ENCODE results near the gene ZNF217.
"Not testable (repeated sequence)": the region's sequence is repeated elsewhere in the genome, so short reads cannot be mapped to it uniquely, and the experiment has no call there.

The ZNF217 gene

GRCh38 chr20:53584550-53584913, 9.1 kb downstream of the ZNF217 start:
- H3K27me3 ChIP-seq (replicated peaks); H3K27ac ChIP-seq; DNase-seq; H3K4me3 ChIP-seq (ENCODE audit: low read depth, low read length): not testable (repeated sequence)
- peaks cover 25% of the 10 kb centered on the region for H3K36me3 ChIP-seq (replicated peaks)
- in situ Hi-C loops (cut with HindIII; ENCODE audit: low pct_ligation_motif_present, low sequenced_read_pairs), result loop anchor here (25.0 kb wide), 1 partner anchor 303 kb away; no protein-coding TSS in a partner anchor

GRCh38 chr20:53583660-53584549, 9.7 kb downstream of the ZNF217 start:
- in situ Hi-C loops (cut with HindIII; ENCODE audit: low pct_ligation_motif_present, low sequenced_read_pairs), result loop anchor here (25.0 kb wide), 1 partner anchor 303 kb away; no protein-coding TSS in a partner anchor
- not testable (repeated sequence) for H3K27me3 ChIP-seq (replicated peaks); DNase-seq; H3K4me3 ChIP-seq (ENCODE audit: low read depth, low read length)
- peak overlapping the region; percentile 82 for H3K27ac ChIP-seq
- peaks cover 25% of the 10 kb centered on the region for H3K36me3 ChIP-seq (replicated peaks)

DNA sequence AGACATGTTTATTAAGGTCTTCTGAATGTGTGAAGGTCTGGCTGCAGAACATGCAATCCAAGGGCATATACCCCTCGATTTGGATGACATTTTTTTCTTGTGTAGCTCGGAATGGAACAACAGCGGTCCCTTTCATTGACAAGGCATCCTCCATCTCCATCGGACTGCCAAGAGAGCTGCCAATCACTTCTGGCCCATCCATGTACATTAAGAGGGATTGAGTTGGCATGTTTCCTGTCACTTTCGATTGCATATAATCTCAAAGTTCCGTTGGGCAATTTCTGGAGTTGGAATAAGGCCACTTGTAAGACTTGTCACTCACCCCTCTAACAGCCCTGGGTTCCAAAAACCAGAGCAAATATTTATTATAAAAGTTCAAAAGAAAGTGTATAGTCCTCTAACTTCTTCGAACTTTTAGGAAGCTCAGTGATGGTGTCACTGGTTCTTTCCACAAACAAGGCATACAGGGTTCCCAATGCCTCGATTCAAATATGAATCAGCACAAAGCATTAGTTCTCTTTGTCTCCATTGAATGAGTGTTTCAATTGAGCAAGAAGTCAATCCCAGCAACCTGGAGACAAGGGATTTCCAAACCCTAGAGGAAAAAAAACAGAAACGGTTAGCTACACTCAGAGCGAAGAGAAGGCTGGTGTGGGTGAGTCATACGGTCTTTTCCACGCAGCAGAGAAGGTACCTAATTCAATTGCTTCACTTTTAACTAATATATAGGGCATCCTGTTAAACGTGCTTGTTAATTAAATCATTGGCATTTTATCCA, 10.9 kb downstream of the ZNF217 start:
- Histone ChIP-seq H3K4me3 (ENCODE audit: low read depth, low read length) (no peak overlapping the region), H3K27me3 (replicated peaks) (no peaks in the 10 kb centered on the region), H3K36me3 (replicated peaks) (peaks cover 26% of the 10 kb centered on the region), H3K27ac (peak overlapping the region; percentile 82)
- in situ Hi-C loops (cut with HindIII; ENCODE audit: low pct_ligation_motif_present, low sequenced_read_pairs), result loop anchor here (25.0 kb wide), 1 partner anchor 305 kb away; no protein-coding TSS in a partner anchor
- TF ChIP-seq, protein P1, sequence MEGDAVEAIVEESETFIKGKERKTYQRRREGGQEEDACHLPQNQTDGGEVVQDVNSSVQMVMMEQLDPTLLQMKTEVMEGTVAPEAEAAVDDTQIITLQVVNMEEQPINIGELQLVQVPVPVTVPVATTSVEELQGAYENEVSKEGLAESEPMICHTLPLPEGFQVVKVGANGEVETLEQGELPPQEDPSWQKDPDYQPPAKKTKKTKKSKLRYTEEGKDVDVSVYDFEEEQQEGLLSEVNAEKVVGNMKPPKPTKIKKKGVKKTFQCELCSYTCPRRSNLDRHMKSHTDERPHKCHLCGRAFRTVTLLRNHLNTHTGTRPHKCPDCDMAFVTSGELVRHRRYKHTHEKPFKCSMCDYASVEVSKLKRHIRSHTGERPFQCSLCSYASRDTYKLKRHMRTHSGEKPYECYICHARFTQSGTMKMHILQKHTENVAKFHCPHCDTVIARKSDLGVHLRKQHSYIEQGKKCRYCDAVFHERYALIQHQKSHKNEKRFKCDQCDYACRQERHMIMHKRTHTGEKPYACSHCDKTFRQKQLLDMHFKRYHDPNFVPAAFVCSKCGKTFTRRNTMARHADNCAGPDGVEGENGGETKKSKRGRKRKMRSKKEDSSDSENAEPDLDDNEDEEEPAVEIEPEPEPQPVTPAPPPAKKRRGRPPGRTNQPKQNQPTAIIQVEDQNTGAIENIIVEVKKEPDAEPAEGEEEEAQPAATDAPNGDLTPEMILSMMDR (IDR thresholded peaks at IDR 0.05; ENCODE audit: low read depth, low read length, missing control alignments), result no peak
- peak; percentile 83 for DNase-seq

DNA sequence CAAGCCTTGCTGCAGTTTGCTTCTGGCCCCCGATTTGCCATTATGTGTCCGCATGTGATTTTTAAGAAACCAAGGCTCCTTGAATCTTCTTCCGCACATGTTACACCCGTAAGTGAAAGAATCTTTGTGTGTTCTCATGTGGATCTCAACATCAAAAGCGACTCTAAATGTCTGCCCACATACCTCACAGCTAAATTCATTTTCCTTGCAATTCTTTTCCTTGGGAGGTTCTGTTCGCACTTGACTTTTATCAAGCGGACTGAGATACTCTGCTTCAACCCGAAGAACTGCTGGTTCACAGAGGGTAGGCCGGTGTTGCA, 11.4 kb downstream of the ZNF217 start:
- in situ Hi-C loops (cut with HindIII; ENCODE audit: low pct_ligation_motif_present, low sequenced_read_pairs), result loop anchor here (25.0 kb wide), 1 partner anchor 305 kb away; no protein-coding TSS in a partner anchor
- Histone ChIP-seq H3K4me3 (ENCODE audit: low read depth, low read length) (no peak overlapping the region), H3K27ac (peak overlapping the region; percentile 82), H3K27me3 (replicated peaks) (no peaks in the 10 kb centered on the region), H3K36me3 (replicated peaks) (peaks cover 30% of the 10 kb centered on the region)
- TF ChIP-seq, protein P1 (IDR thresholded peaks at IDR 0.05; ENCODE audit: low read depth, low read length, missing control alignments), result no peak
- DNase-seq, result no peak

GRCh38 chr20:53581444-53582250, 12.0 kb downstream of the ZNF217 start:
- Histone ChIP-seq H3K4me3 (ENCODE audit: low read depth, low read length) (no peak overlapping the region), H3K36me3 (replicated peaks) (peaks cover 35% of the 10 kb centered on the region), H3K27me3 (replicated peaks) (no peaks in the 10 kb centered on the region), H3K27ac (no peak overlapping the region)
- in situ Hi-C loops (cut with HindIII; ENCODE audit: low pct_ligation_motif_present, low sequenced_read_pairs), result loop anchor here (25.0 kb wide), 1 partner anchor 306 kb away; no protein-coding TSS in a partner anchor
- DNase-seq, result no peak
- TF ChIP-seq, protein P1 (IDR thresholded peaks at IDR 0.05; ENCODE audit: low read depth, low read length, missing control alignments), result no peak

DNA sequence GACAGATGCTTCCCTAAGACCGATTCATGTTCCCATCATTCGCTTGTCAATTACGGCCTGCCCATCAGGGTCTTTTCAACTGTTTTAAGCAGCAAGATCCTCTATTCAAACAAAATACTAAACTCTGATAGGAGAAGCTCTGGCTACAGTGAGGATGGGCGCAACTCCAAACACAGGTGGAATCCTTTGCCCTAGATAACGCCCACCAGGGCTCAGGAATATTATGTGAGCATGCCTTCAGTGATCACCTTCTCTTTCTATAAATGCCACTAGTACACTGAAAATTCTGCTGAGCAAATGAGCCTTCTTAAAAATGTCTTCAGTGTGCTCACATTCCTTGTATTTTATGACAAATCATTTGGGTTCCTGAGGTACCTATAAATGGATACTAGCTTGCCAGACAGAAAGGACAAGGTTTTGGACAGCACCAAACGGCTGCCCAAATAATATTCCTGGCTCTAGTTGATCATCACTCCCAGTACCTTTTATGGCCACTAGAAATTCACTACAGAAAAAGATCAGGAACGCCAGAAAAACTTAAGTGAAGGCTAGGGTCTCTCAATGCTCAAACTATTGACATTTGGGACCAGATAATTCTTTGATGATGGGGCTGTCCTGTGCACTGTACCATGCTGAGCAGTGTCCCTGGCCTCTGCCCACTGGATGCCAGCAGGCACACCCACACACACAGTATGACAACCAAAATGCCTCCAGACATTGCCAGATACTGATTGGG, 13.1 kb downstream of the ZNF217 start:
- H3K4me3 ChIP-seq (ENCODE audit: low read depth, low read length), result no peak overlapping the region

More for the DNA sequence above, 13.1 kb downstream of the ZNF217 start:
- Histone ChIP-seq H3K27ac (no peak overlapping the region), H3K27me3 (replicated peaks) (no peaks in the 10 kb centered on the region), H3K36me3 (replicated peaks) (peaks cover 46% of the 10 kb centered on the region)
- TF ChIP-seq, protein P1 (IDR thresholded peaks at IDR 0.05; ENCODE audit: low read depth, low read length, missing control alignments), result peak; percentile 12
- in situ Hi-C loops (cut with HindIII; ENCODE audit: low pct_ligation_motif_present, low sequenced_read_pairs), result loop anchor here (25.0 kb wide), 1 partner anchor 307 kb away; no protein-coding TSS in a partner anchor
- no peak for DNase-seq
